ENCODE measurements around the gene TBX15.

TBX15 gene

GRCh38 chr1:118984722-118985639 lies 3.2 kb downstream of the TBX15 start:
- no peak for DNase-seq

- DNase-seq, result peak; percentile 87
Observed at GRCh38 chr1:118984086-118984721, 3.9 kb downstream of the TBX15 start.

DNA sequence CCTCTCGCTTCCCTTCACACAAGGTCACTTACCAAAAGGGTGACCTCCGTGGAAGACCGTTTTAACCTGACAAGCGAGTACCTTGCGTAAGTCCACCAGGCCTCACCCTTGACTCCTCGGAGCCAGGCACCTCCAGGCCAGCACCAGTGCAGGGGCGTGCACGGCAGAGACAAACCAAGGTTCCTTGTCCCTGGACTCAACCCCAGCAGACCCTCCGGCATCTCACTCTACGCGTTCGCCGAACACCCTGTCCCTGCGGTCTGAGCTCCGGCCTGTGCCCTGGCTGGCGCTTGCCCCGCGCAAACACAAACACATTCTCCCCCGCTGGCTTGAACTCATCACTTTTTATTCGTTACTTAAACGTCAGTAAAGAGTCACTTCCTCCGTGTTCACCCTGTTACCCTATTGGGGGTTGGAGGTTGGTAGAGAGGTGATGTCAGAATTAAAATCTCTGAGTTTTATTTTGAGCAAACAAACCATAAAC lies 4.5 kb downstream of the TBX15 start:
- peak; percentile 51 for DNase-seq

DNA sequence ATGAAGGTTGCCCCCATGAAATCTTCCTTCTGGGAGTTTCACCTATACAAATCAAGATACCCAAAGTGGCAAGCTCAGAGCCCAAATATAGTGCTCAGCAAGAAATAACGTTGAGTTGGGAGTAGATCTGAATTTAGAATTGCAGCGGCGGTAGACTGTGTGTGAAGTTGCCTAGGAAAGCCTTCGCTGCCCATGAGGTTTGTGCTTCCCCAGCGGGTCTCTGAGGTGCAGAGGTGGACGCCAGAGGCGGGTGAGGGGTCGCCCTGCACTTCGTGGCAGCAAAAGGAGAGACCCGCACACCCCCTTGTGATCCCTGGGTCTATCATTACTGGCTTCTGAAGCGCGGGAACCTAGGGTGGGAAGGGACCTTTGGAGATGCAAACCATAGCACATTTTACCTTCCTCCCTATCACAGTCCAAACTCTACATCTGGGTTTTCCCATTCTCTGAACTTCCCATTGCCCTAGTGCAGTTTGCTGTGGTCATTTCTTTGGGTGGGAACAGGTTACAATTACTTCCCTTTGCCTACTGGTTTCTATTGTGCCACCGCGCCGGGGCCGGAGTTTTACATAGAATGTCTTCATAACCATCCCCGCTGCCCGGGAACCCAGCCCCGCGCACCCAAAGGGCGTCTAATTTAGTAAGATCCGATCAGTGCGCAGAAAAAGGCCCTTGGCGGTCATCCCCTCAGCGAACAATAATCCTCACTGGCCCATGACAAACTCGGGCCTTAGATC lies 5.2 kb downstream of the TBX15 start:
- DNase-seq, result peak; percentile 46

- DNase-seq, result no peak
Observed at GRCh38 chr1:118982266-118982665, 5.9 kb downstream of the TBX15 start.

- DNase-seq, result no peak
Observed at GRCh38 chr1:118981436-118981835, 6.7 kb downstream of the TBX15 start.

- DNase-seq, result no peak
Observed at GRCh38 chr1:118979754-118980575, 8.2 kb downstream of the TBX15 start.

- DNase-seq, result no peak
Observed at GRCh38 chr1:118978914-118979701, 9.0 kb downstream of the TBX15 start.

DNA sequence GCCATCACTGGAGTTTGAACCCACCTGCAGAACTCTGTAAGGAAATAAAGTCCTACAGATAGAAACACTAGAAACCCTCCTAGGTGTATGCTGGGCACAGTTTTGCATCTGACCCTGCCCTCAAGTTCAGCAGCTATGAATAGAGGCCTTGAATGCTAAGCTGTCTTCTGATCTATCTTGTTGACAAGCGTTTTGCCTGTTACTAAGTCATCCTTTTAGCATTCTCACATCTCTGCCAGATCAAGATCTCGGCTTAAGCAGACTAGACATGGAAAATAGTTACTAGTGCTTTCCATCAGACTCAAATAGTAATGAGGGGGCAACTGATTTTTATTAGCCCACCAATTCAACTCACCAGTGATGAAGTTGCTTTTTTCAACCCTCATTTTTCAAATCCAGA lies 10.5 kb downstream of the TBX15 start:
- DNase-seq, result no peak

- DNase-seq, result no peak
Observed at GRCh38 chr1:118974661-118975060, 13.5 kb downstream of the TBX15 start.

DNA sequence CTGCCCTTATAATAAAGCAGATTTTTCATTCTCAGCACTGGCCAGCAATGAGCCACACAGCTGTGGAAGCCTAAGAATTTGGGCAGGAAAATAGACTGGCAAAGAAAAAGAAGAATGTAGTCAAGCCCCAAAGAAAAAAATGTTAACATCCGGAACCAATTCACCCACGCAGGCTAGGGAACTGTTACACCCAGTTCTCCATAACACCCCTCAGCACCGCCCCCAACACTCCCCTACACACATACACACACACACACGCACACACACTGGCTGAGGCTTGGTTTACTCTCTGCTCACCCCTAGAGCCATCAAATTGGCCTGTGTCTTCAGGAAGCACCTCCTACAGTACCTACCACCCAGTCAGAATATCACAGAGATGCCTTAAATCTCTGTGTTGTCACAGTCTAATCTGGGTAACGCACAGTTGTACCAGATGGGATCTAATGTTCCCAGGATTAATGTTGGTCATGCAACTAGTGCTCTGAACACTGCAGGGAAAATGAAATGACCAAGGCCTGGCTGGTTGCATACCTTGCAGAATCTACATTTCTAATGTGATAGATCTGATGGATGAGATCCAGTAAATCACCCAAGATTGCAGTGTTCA lies 14.5 kb downstream of the TBX15 start:
- DNase-seq, result peak; percentile 74

DNA sequence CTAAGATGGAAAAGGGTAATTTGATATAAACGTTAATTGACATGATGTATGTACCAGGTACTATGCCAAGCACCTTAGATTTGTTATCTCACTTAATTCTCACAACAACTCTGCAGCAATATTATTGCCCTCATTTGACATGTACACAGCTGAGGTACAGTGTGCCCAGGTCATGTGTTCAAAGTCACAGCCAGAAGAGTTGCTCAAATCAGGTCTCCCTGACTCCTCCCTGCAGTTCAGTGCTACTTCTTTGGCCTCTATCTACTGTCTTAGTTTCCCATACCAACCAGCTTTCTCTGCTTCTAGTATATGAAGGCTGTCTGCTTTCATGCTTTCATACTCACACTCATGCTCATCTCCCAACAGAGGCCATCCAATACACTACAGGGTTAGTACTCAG lies 15.1 kb downstream of the TBX15 start:
- no peak for DNase-seq

- no peak for DNase-seq
Observed at GRCh38 chr1:118970451-118970850, 17.7 kb downstream of the TBX15 start.

- DNase-seq, result no peak
Observed at GRCh38 chr1:118963456-118964430, 24.4 kb downstream of the TBX15 start.

DNA sequence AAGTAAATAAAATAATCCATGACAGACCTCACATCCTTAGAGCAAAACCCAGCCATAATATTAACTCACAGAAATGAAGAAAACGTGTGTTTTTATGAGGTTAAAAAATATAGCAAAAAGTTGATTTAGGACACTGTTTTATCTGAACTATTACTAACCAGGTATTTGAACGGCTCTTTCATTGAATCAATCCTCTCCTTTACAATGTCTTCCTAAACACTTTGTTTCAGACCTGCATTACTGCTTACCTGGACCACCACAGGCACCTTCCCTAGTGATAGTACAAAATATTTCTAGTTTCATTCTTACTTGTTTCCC lies 25.0 kb downstream of the TBX15 start:
- no peak for DNase-seq

- no peak for DNase-seq
Observed at GRCh38 chr1:118961156-118961555, 27.0 kb downstream of the TBX15 start.

DNA sequence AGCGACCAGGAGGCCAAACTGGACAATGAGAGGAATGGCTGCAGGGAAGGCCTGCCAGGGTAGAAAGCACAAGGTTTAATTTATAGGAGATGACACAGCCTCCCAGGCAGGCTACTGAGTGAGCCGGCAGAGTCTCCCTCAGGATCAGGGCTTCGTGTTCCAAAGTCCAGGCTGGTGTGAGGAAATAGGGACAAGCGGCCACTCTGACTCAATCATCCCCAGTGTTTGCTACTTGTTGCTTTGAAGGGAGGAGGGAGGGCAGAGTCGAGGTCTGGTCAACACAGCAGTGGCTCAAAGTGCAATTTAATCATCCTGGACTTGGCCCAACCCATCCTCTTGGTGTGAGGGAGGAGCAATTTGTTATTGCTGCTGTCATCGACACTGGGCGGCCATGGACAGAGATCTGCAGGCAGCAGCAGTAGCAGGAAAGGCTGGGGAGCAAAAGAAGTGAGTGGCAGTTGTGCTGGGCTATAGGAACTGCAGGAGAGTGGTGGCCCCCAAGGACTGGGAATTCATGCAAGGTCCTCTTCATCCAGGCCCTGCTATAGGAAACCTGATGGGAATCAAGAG lies 27.5 kb downstream of the TBX15 start:
- DNase-seq, result no peak

GRCh38 chr1:118960026-118960561 lies 28.0 kb downstream of the TBX15 start:
- DNase-seq, result peak; percentile 57

GRCh38 chr1:118958937-118959631 lies 29.1 kb downstream of the TBX15 start:
- DNase-seq, result no peak
